Effector memory CD8-positive, alpha-beta T cell (primary cell): ENCODE measurements around the gene FRYL.
A peak's percentile ranks its signal among the peaks of the same experiment; 100 is the strongest.
"Not testable (repeated sequence)": the region's sequence is repeated elsewhere in the genome, so short reads cannot be mapped to it uniquely, and the experiment has no call there.

Source experiments
- ATAC-seq: fragments of 150-1000 bp; cut with Tn5 transposase; replicated peaks from 2 replicates; pipeline ENCODE4 v1.10.0; 2021; ENCODE audit warnings: mild to moderate bottlenecking, moderate library complexity
- DNase-seq, 3 experiments: peaks; one replicate each; pipeline ENCODE4 v3.0.0; 2021
- H3K27ac Mint-ChIP-seq, 2 donors: one replicate each; pipeline ENCODE4 v1.8.0; 2022; ENCODE audit warnings: mild to moderate bottlenecking in 2 of 2, mixed read lengths in 2 of 2, moderate library complexity in 2 of 2
- H3K27me3 Mint-ChIP-seq, 2 donors: one replicate each; pipeline ENCODE4 v1.8.0; 2022; ENCODE audit warnings: mixed read lengths in 2 of 2
- H3K36me3 Mint-ChIP-seq: one replicate; pipeline ENCODE4 v1.8.0; 2022; ENCODE audit warnings: mild to moderate bottlenecking, moderate library complexity, mixed read lengths; ENCODE audit not compliant: insufficient read depth
- H3K4me1 Mint-ChIP-seq, 2 donors: one replicate each; pipeline ENCODE4 v1.8.0; 2022; ENCODE audit warnings: low read depth in 2 of 2, mixed read lengths in 2 of 2
- H3K4me3 Mint-ChIP-seq, 2 donors: one replicate each; pipeline ENCODE4 v1.8.0; 2022; ENCODE audit warnings: mild to moderate bottlenecking in 2 of 2, mixed read lengths in 2 of 2, moderate library complexity in 2 of 2
- H3K9me3 Mint-ChIP-seq, 2 donors: one replicate each; pipeline ENCODE4 v1.8.0; 2022; ENCODE audit warnings: mixed read lengths in 2 of 2

The FRYL gene

DNA sequence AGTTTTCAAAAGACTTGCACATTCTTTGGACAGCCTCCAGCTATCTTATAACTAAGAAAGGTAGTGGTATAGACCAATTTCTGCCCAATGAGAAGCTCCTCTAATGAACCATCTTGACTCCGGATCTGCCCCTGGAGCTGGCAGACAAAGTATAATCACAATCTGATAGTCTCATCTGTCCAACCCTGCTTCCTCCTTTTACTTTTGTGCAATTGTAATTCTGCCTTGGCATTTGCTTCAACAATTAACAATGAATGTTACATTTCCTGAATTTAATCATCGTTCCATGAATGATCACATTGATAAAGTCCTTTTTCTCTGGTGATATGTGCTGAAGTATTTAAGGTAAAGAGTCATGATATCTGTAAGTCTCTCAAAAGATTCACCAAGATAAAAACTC lies 27.8 kb downstream of the FRYL start:
- H3K36me3 Mint-ChIP-seq, result no peaks in the 10 kb centered on the region
- H3K27ac Mint-ChIP-seq, result peak overlapping the region in 1 of 2 donors; percentile 89
- no peaks in the 10 kb centered on the region for H3K9me3 Mint-ChIP-seq
- ATAC-seq (no peak), DNase-seq (no peak)
- H3K4me3 Mint-ChIP-seq, result peak overlapping the region in 1 of 2 donors; percentile 4
- peaks cover 47 to 71% of the 10 kb centered on the region in 2 donors for H3K4me1 Mint-ChIP-seq
- no peaks in the 10 kb centered on the region for H3K27me3 Mint-ChIP-seq

DNA sequence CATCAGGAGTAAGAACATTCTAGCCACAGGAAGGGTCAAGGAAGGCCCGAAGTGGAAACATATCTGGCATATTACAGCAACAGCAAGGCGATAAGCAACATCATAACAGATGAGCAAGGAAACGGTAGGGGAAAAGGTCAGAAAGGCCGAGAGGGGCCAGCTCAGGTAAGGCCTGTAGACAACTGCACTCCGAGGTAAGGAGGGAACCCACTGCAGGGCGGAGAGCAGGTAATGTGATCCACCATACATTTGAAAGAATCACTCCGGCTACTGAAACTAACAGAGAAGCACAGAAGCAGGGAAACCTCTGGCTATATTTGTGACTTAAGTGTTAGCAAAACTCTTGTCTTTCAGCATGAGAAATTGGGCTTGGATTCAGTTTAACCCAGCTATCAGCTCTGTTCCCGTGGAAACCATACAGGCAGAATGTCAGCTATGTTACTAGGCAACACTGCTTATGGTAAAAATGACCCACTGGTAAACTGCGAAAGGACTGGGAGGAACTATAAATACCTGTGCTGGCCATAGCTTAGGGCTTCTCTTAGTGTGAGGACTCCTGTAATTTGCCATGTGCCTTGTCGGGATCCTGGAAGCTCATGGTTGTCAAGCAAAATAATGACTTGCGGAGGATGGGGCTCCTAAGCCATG lies 31.0 kb downstream of the FRYL start:
- Mint-ChIP-seq H3K4me1 (peaks cover 39 to 68% of the 10 kb centered on the region in 2 donors), H3K27me3 (no peaks in the 10 kb centered on the region), H3K27ac (peak overlapping the region in 1 of 2 donors; percentile 11), H3K9me3 (no peaks in the 10 kb centered on the region), H3K4me3 (no peak overlapping the region), H3K36me3 (peaks cover 4% of the 10 kb centered on the region)
- ATAC-seq (no peak), DNase-seq (no peak)

DNA sequence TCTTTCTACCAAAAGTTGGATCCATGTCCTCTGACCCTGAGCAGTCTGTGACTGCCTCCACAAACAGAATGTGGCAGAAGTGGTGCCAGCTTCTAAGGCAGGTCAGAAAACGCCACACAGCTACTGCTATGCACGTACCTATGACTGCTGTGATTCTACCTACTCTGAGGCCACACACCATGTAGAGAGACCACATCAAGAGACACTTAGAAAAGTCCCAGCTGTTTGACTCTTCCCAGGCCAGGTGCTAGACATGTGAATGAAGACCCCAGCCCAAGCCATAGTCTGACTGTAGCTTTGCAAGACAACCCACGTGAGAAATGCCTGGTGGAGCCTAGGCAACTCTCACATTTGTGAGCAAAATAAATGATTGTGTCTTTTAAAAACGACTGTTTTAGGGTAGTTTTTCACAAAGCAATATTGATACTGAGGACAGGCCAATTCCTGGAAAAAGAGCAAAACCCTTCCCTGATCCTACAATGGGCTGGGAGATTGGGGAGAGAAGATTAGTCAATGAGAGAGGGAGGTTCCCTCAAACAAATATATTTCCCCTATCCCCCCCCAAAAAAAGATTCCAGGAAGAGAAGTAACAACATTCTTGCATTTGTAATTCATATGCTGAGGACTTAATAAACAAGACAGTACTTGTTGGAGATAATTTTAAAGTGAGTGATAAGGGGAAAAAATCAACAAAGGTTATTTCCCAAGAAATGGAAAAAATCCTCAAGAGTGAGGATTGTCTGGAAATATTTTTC lies 33.3 kb downstream of the FRYL start:
- peaks cover 4% of the 10 kb centered on the region for H3K36me3 Mint-ChIP-seq
- no peak overlapping the region for H3K4me3 Mint-ChIP-seq

DNA sequence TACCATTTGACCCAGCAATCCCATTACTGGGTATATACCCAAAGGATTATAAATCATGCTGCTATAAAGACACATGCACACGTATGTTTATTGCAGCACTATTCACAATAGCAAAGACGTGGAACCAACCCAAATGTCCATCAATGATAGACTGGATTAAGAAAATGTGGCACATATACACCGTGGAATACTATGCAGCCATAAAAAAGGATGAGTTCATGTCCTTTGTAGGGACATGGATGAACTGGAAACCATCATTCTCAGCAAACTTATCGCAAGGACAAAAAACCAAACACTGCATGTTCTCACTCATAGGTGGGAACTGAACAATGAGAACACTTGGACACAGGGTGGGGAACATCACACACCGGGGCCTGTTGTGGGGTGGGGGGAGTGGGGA lies 34.9 kb downstream of the FRYL start:
- not testable (repeated sequence) for H3K27me3 Mint-ChIP-seq, H3K36me3 Mint-ChIP-seq, ATAC-seq, H3K9me3 Mint-ChIP-seq, H3K4me3 Mint-ChIP-seq, H3K27ac Mint-ChIP-seq, DNase-seq
- peaks cover 40 to 70% of the 10 kb centered on the region in 2 donors for H3K4me1 Mint-ChIP-seq

More for the DNA sequence above, 33.3 kb downstream of the FRYL start:
- H3K27ac Mint-ChIP-seq, result peak overlapping the region; percentile 74 to 88
- ATAC-seq, result peak; percentile 81
- H3K4me1 Mint-ChIP-seq, result peaks cover 39 to 74% of the 10 kb centered on the region in 2 donors
- no peak for DNase-seq
- H3K9me3 Mint-ChIP-seq, result no peaks in the 10 kb centered on the region
- H3K27me3 Mint-ChIP-seq, result no peaks in the 10 kb centered on the region

DNA sequence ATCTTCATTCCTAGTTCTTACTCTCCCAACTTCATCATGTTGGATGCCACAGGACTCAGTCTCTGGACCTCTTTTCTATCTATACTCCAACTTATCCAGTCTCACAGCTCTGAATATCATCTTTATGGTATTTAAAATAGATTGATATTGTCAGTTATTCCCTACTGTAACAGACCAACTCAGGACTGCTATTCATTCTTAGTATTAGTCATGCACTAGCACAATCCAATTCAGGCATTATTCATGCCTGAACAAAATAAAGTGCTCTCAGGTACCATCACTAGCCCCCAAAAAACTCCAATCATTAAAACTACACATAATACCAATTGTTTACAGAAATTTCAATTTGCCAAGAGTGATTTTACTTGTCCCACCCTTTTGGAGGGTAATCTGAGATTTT lies 37.7 kb downstream of the FRYL start:
- H3K4me1 Mint-ChIP-seq, result peaks cover 44 to 75% of the 10 kb centered on the region in 2 donors
- ATAC-seq, result no peak
- H3K27me3 Mint-ChIP-seq, result no peaks in the 10 kb centered on the region
- H3K36me3 Mint-ChIP-seq, result peaks cover 4% of the 10 kb centered on the region
- DNase-seq, result no peak
- H3K9me3 Mint-ChIP-seq, result no peaks in the 10 kb centered on the region
- peak overlapping the region; percentile 50 to 64 for H3K27ac Mint-ChIP-seq
- no peak overlapping the region for H3K4me3 Mint-ChIP-seq

DNA sequence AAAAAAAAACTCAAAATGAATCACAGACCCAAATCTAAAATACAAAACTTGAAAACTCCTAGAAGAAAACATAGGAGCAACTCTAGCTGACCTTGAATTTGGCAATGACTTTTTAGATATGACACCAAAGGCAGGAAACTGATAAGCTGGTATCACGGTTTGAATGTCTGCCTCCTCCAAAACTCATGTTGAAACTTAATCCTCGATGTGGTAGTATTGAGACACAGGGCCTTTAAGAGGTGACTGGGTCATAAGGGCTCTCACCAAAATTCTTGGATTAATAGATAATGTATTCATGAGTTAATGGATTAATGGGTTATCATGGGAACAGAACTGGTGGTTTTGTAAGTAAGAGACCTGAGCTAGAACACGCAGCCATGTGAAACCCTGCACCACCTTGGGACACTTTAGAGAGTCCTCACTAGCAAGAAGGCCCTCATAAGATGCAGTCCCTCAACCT lies 40.5 kb downstream of the FRYL start:
- DNase-seq (no peak), ATAC-seq (peak; percentile 43)
- Mint-ChIP-seq H3K36me3 (no peaks in the 10 kb centered on the region), H3K27me3 (no peaks in the 10 kb centered on the region), H3K9me3 (no peaks in the 10 kb centered on the region), H3K27ac (peak overlapping the region; percentile 41 to 62), H3K4me1 (peaks cover 44 to 69% of the 10 kb centered on the region in 2 donors), H3K4me3 (peak overlapping the region; percentile 27 to 42)

DNA sequence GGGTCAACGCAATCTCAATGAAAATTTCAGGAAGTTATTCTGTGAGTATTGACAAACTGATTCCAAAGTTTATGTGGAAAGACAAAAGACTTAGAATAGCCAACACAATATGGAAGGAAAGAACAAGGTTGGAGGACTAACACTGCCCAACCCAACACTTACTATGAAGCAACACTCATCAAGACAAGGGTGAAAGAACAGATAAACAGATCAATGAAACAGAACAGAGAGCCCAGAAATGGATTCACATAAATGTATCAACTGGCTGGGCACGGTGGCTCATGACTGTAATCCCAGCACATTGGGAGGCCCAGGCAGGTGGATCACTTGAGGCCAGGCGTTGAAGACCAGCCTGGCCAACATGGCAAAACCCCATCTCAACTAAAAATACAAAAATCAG lies 41.2 kb downstream of the FRYL start:
- H3K4me1 Mint-ChIP-seq, result peaks cover 46 to 68% of the 10 kb centered on the region in 2 donors
- peak overlapping the region in 1 of 2 donors; percentile 9 for H3K27ac Mint-ChIP-seq
- ATAC-seq, result no peak

DNA sequence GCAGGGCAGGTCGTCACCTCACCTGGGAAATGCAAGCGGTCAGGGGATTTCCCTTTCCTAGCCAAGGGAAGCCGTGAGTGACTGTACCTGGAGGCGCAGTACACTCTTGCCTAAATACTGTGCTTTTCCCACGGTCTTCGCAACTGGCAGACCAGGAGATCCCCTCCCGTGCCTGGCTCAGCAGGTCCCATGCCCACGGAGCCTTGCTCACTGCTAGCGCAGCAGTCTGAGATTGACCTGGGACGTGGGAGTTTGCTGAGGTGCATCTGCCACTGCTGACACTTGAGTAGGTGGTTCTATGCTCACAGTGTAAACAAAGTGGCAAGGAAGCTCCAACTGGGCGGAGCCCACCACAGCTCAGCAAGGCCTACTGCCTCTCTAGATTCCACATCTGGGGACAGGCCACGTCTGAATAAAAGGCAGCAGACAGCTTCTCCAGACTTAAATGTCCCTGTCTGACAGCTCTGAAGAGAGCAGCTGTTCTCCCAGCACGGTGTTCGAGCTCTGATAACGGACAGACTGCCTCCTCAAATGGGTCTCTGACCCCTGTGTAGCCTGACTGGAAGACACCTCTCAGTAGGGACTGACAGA lies 51.1 kb downstream of the FRYL start:
- peak overlapping the region; percentile 73 to 92 for H3K27ac Mint-ChIP-seq
- DNase-seq (peak in 1 of 3 experiments; percentile 6), ATAC-seq (peak; percentile 64)
- H3K4me1 Mint-ChIP-seq, result peaks cover 62 to 84% of the 10 kb centered on the region in 2 donors
- peak overlapping the region; percentile 57 to 74 for H3K4me3 Mint-ChIP-seq
- not testable (repeated sequence) for H3K9me3 Mint-ChIP-seq, H3K27me3 Mint-ChIP-seq
- peaks cover 10% of the 10 kb centered on the region for H3K36me3 Mint-ChIP-seq

More for the DNA sequence above, 41.2 kb downstream of the FRYL start:
- Mint-ChIP-seq H3K36me3 (no peaks in the 10 kb centered on the region), H3K27me3 (no peaks in the 10 kb centered on the region), H3K9me3 (no peaks in the 10 kb centered on the region), H3K4me3 (peak overlapping the region; percentile 27 to 42)
- DNase-seq, result no peak

DNA sequence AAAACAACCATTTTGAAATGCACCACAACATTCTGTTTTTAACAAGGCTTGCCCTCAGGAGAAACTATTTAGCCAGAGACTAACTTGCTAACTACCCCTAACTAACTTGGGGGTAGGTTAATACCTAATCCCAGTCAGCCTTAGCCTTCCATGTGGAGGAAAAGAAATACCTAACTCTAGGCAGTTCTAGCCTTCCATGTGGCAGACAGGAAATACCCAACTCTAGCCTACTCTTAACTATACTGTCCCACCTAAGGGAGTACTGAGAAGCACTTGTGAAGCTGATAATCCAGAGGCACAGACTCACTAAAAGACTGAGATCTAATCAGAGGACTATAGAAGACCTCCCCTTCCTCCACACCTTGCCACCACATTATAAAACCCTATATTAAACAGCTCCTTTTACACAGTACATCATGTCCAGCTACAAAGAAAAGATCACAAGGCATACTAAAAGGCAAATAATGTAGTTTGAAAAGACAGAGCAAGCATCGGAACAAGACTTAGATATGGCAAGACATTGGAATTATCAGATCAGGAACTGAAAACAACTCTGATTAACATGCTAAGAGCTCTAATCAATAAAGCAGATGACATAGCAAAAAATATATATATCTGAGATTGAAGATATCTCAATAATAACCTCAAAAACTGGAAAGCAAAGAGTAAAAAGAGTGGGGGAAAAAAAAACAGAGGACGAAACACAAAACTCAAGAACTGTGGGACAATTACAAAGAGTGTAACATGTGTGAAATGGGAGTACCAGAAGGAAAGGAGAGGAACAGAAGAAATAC lies 52.2 kb downstream of the FRYL start:
- Mint-ChIP-seq H3K4me3 (peak overlapping the region; percentile 46 to 74), H3K36me3 (peaks cover 10% of the 10 kb centered on the region), H3K27me3 (no peaks in the 10 kb centered on the region), H3K4me1 (peaks cover 63 to 86% of the 10 kb centered on the region in 2 donors), H3K27ac (peak overlapping the region; percentile 21 to 73), H3K9me3 (no peaks in the 10 kb centered on the region)
- no peak for ATAC-seq
- DNase-seq, result no peak

DNA sequence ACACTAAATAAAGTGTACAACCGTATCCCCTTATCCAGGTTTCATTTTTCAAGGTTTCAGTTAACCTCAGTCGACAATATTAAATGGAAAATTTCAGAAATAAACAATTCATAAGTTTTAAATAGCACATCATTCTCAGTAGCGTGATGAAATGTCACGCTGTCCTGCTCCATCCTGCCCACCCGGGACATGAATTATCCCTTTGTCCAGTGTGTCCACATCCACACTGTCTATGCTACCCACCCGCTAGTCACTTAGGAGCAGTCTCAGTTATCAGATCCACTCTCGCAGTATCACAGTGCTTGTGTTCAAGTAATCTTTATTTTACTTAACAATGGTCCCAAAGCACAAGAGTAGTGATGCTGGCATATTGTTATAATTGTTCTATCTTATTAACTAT lies 54.7 kb downstream of the FRYL start:
- H3K9me3 Mint-ChIP-seq, result no peaks in the 10 kb centered on the region
- DNase-seq, result no peak
- peaks cover 10% of the 10 kb centered on the region for H3K36me3 Mint-ChIP-seq
- H3K4me3 Mint-ChIP-seq, result no peak overlapping the region
- H3K27me3 Mint-ChIP-seq, result no peaks in the 10 kb centered on the region
- H3K27ac Mint-ChIP-seq, result peak overlapping the region in 1 of 2 donors; percentile 6
- ATAC-seq, result no peak
- peaks cover 56 to 80% of the 10 kb centered on the region in 2 donors for H3K4me1 Mint-ChIP-seq

DNA sequence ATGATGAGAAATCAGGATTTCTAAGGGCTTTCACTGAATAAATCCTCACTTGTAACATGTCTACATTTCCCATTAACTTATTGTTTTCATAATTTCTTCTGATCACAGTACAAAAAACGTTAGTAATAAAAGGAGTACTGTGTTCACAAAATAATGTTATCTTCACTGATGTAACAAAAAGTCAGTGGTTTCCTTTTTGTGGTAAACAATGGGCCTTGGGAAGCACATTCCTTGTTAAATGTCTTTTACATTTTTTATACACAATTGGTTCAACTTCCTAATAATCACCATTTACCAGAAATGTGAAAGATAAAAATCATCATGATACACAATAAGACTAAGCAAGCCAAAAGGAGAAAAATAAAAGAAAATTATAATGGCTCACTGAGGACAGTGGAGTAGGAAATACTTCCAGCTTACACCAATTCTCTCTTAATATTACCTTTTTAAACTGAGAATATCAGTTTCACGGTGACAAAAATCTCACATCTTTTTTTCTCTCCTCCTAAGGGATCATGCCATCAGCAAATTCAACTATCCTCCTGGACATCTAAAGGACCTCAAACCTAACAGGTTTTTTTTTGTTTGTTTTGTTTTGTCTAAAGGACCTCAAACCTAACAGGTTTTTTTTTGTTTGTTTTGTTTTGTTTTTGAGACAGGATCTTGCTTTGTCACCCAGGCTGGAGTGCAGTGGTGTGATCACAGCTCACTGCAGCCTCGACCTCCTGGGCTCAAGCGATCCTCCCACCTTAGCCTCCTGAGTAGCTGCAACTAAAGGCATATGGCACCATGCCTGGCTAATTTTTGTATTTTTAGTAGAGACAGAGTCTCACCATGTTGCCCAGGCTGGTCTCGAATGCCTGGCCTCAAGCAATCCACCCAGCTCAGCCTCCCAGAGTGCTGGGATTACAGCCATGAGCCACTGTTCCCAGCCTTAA lies 57.3 kb downstream of the FRYL start:
- ATAC-seq, result no peak
- Mint-ChIP-seq H3K9me3 (no peaks in the 10 kb centered on the region), H3K27me3 (no peaks in the 10 kb centered on the region), H3K36me3 (peaks cover 4% of the 10 kb centered on the region), H3K4me1 (peaks cover 33 to 69% of the 10 kb centered on the region in 2 donors), H3K4me3 (peak overlapping the region in 1 of 2 donors; percentile 33), H3K27ac (peak overlapping the region; percentile 11 to 62)
- no peak for DNase-seq

DNA sequence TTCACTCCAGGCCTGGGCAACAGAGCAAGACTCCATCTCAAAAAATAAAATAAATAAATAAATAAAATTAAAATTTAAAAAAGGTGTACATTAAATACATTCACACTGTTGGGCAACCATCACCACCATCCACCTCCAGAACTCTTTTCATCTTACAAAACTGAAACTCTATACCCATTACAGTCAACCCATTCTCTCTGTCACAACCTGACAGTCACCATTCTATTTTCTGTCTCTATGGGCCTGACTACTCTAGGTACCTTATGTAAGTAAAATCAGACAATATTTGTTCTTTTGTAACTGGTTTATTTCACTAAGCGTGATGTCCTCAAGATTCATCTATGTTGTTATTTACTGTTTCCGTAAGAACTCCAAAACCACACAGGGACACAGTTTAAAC lies 59.6 kb downstream of the FRYL start:
- H3K4me3 Mint-ChIP-seq, result no peak overlapping the region
- H3K27me3 Mint-ChIP-seq, result no peaks in the 10 kb centered on the region
- H3K36me3 Mint-ChIP-seq, result no peaks in the 10 kb centered on the region
- H3K9me3 Mint-ChIP-seq, result no peaks in the 10 kb centered on the region
- no peak overlapping the region for H3K27ac Mint-ChIP-seq
- H3K4me1 Mint-ChIP-seq, result peaks cover 20 to 46% of the 10 kb centered on the region in 2 donors
- ATAC-seq (no peak), DNase-seq (no peak)
